ENCODE measurements around the gene PLLP.

DNA sequence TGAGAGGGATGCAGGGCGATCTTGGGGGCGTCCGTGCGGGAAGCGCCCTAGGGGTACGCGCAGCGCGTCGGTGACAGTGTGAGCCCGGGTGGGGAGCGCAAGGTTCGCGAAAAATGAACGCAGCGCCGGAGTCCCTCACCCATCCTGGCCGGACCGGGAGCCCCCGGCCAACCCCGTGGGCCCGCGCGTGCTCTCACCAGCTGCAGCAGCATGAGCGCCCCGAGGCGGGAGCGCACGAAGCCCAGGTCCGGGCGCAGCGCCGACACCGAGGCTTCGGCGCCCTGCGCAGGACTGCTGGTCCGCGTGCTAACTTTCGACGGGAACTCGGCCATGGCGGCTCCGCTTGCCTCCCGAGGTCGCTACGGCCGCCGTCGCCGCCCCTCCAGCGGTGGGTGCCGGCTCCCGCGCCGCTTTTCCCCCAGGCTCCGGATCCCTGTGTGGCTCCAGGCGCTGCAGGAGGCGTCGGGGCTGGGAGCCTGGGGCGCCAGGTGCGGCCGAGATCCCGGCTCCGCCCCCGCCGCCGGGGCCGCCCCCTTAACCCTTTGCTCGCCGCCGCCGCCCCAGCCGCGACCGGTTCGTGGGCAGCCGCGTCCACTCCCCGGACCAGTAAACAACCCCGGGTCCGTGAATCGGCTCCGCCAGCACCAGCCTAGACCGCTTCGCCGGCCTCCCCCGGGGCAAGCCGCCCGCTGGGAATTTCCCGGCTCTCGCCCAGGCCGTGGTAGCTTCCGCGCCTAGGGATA is at the start of gene PLLP:
- TF ChIP-seq POLR2A (IDR thresholded peaks at IDR 0.05): peak in 1 of 2 donors; percentile 10
- TF ChIP-seq, protein P1, sequence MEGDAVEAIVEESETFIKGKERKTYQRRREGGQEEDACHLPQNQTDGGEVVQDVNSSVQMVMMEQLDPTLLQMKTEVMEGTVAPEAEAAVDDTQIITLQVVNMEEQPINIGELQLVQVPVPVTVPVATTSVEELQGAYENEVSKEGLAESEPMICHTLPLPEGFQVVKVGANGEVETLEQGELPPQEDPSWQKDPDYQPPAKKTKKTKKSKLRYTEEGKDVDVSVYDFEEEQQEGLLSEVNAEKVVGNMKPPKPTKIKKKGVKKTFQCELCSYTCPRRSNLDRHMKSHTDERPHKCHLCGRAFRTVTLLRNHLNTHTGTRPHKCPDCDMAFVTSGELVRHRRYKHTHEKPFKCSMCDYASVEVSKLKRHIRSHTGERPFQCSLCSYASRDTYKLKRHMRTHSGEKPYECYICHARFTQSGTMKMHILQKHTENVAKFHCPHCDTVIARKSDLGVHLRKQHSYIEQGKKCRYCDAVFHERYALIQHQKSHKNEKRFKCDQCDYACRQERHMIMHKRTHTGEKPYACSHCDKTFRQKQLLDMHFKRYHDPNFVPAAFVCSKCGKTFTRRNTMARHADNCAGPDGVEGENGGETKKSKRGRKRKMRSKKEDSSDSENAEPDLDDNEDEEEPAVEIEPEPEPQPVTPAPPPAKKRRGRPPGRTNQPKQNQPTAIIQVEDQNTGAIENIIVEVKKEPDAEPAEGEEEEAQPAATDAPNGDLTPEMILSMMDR (IDR thresholded peaks at IDR 0.05): no peak
